Fibroblast of skin of right biceps (primary cell): ENCODE data around the gene TSC22D2.
"Not testable (repeated sequence)": the region's sequence is repeated elsewhere in the genome, so short reads cannot be mapped to it uniquely, and the experiment has no call there.

Experiments used
- DNase-seq: peaks from one replicate; pipeline ENCODE4 v3.0.0-alpha.2; 2013

Gene TSC22D2

GRCh38 chr3:150449169-150449721 lies 41.1 kb downstream of the TSC22D2 start:
- peak; percentile 87 for DNase-seq

DNA sequence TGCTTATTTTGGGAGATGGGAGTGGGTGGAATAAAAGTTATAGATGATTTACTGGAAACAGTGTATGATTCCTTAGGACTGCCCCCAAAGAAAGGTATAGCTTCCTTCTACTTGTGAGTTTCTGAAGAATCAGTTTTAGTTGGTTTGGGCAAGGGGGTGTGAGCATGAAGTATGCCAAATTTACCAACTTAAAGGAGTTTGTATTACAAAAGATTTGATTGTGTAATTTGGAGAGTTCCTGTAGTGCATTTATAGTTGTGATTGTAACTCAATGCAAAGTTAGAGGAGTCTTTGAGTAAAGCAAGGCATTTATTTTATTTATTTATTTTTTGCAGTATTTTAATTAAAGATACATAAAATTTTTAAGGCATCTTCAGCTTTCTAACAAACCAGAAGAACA lies 42.8 kb downstream of the TSC22D2 start:
- DNase-seq, result no peak

DNA sequence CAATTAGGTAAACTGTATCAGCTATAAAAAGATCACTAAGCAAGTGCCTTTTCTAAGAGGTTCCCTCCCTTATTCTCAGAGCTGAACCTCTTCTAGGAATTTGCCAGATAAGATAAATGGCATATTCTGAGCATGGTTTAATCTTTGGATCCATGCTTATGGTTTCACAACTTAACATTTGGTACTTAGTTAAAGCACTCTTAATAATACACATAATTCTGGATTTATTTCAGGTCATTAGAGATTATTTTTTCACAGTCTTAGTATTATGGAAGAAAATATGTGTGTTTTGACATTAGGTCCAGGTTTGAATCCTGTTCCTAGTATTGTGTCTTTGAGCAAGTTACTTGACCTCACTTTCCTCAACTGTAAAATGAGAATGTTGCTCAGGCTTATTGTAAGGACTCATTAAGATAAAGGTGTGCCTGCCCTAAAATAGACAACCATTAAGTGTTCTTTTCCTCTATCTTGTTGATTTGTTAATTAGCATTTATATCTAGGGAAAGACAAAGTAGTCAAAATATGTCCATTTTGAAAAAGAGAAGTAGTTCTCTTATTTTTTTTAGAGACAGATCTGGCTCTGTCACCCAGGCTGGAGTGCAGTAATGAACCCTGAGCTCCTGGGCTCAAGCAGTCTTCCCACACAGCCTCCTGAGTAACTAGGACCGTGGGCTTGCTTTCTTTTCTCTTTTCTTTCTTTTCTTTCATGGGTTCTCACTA lies 43.4 kb downstream of the TSC22D2 start:
- no peak for DNase-seq

DNA sequence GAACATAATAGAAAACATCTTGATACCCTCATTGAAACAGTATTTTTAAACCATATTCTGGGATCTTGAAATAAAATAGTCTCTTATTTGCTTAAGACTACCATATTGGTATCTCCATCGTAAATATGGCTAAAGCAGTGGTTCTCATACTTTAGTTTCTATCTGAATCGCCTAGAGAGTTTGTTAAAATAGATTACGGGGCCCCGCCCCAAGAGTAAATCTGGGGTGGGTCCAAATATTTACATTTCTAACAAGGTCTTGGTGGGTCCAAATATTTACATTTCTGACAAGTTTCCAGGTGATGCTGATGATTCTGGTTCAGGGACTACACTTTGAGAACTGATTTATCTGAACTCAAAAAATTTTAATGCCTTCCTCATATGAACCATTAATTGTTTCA lies 45.3 kb downstream of the TSC22D2 start:
- no peak for DNase-seq

DNA sequence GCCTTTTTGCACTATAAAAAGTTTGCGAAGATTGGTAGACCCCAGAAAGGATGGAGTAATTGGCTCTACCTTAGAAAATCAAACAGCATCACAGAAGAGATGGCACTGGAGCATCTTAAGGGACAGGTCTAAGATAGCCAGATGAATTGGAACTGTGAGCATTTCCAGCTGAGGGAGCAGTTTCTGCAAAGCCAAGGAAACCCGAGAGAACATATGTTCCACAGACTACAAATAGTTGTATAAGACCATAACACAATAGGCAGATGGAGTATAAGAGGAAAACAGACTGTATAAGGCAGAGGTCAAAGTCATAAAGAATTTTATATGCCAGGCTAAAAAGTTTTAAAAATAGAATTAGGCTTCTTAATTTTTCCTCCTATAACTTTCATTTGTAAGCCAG lies 46.0 kb downstream of the TSC22D2 start:
- no peak for DNase-seq

DNA sequence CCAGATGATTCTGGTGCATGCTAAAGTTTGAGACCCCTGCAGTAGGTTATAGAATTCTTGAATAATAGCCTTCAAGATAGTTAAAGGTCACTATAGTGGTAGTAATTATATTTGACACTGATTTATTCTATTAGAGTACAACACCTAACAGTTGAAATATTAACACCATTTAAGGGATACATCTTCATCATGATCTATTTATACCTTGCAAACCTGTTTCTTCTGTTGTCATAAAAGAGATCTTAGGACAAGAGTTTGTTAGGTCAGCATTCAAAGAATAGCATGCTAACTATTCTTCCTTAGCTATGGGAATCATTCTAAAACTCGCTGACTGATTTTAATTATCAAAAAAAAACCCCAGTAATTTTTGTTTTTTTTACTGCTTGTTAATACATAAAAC lies 46.5 kb downstream of the TSC22D2 start:
- no peak for DNase-seq

DNA sequence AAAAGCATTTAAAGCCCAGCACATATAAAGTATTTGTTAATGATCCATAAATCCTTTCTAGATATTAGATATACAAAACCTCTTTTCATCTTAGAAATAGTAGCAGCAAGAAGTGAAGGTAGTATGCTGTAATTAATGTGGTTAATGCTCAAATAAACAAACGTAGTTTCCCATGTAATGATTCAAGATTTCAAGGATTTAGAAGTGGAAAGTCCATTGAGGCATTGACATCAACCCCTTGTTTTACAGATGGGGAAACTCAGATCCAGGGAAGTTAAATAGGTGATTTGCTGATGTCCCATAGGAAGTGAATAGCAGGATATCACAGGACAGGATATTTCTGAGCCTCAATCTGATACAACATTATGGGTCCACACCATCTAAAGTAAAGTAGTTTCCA lies 47.2 kb downstream of the TSC22D2 start:
- DNase-seq, result no peak

- no peak for DNase-seq
Observed at GRCh38 chr3:150458001-150458400, 49.9 kb downstream of the TSC22D2 start.

GRCh38 chr3:150460484-150460883 lies 52.4 kb downstream of the TSC22D2 start:
- DNase-seq, result no peak

DNA sequence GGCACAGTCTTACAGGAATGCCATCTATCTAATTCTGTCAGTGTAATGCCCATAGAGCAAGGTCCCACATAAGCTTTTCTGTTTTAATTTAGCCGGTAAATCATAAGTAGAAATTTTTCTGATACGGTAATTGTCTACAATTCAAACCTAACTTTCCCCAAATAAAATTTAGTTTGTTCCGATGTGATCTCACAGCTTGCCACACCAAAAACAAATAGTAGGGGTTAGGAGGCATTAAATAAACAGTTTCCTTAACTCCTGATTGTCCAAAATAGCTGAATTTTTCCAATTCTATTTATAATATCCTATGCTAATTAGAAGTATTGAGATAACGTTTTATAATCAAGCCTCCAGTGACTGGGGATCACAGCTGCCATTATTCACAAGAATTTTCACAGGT lies 53.3 kb downstream of the TSC22D2 start:
- DNase-seq, result no peak

GRCh38 chr3:150462108-150462507 lies 54.0 kb downstream of the TSC22D2 start:
- DNase-seq, result peak; percentile 40

GRCh38 chr3:150464684-150465083 lies 56.6 kb downstream of the TSC22D2 start:
- no peak for DNase-seq

GRCh38 chr3:150467381-150467780 lies 59.3 kb downstream of the TSC22D2 start:
- no peak for DNase-seq

- peak; percentile 99 for DNase-seq
Observed at GRCh38 chr3:150469031-150469930, 61.2 kb downstream of the TSC22D2 start.

DNA sequence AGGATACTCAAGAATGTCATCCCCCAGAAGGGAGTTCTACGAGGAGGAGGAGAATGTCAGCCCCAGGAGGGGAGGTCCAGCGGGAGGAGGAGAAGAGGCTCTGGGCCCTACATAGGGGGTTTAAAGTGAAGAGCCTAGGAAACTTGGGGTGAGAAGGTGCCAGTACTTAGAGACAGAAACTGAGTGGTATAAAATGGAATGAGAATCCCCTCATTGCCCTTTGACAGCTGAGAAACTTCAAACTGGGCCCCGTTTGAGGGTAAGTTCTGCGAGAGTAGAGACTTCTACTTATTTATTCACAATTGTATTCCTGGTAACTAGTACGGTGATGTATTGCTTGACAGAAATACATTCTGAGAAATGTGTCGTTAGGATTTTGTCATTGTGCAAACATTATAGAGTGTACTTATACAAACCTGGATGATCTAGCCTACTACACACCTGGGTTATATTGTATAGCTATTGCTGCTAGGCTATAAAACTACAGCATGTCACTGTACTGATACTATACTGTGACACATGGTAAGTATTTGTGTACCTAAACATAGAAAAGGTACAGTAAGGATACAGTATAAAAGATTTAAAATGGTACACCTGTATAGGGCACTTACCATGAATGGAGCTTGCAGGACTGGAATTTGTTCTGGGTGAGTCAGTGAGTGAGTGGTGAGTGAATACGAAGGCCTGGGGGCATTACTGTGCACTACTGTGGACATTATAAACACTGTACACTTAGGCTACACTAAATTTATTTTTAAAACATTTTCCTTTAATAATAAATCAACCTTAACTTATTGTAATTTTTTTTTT lies 62.0 kb downstream of the TSC22D2 start:
- DNase-seq, result peak; percentile 58

GRCh38 chr3:150472421-150472820 lies 64.3 kb downstream of the TSC22D2 start:
- DNase-seq, result no peak

- not testable (repeated sequence) for DNase-seq
Observed at GRCh38 chr3:150473161-150473560, 65.1 kb downstream of the TSC22D2 start.

DNA sequence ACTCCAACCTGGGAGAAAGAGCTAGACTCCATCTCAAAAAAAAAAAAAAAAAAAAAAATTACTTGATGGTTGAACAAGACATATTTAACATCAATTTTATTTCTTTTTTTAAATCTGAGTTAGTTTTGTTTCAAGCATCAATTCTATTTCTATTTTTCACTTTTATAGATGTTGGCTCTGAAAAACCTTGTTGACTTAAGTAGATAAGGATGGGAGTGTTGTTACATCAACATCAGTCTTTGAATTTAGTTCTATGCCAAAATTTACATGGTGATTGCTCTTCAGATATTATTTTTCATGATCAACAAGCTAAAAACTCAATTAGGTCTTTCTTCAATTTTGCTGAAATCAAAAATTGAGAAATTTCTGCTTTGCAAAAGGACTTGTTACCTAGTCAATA lies 71.3 kb downstream of the TSC22D2 start:
- no peak for DNase-seq

DNA sequence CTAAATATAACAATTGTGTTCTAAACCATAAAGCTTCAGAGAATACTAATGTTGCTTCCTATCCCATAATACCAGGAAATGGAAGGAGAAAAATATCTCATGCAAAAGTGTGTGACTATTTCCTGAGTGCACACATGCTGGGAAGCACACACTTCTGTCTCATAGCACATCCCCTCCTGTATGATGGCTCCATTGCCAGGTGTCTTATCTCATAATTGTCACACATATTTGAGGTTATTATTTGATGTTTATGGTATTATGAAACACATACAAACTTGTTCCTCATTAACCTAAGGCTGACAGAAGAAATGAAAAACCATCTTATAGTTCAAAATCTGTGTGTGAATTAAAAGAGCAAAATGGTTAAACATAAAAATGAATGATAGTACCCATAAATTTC lies 72.8 kb downstream of the TSC22D2 start:
- no peak for DNase-seq

DNA sequence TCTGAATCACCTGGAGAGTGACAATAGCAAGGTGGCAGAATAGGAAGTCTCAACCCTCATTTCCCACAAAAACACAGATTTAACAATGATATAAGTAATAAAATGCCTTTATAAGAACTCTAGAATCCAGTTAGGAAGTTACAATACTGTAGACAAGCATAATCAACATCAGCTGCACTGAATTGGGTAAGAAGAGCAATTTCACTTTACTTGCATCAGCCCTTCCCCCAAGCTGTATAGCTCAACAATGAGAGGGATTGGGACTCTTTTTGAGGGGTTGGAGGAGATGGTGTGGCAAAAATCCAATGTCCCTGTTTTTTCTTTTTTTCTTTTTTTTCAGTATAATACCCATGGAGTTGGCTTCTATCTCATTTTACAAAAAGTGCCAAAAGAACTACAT lies 75.1 kb downstream of the TSC22D2 start:
- no peak for DNase-seq

- DNase-seq, result no peak
Observed at GRCh38 chr3:150484410-150484809, 76.3 kb downstream of the TSC22D2 start.

GRCh38 chr3:150488867-150489266 lies 80.8 kb downstream of the TSC22D2 start:
- no peak for DNase-seq
